Activated T-cell treated with anti-CD3 and anti-CD28 coated beads, Interleukin-2, amount 50 U/mL, for 24 hours (primary cell): ENCODE results near the gene PID1.

Source experiments
- DNase-seq: peaks from one replicate; pipeline ENCODE4 v3.0.0-alpha.2; 2020
- H3K27ac Mint-ChIP-seq: 2 replicates; pipeline ENCODE4 v1.8.0; 2020; ENCODE audit warnings: mild to moderate bottlenecking, mixed read lengths
- H3K27me3 Mint-ChIP-seq: 2 replicates; pipeline ENCODE4 v1.8.0; 2020; ENCODE audit warnings: mixed read lengths
- H3K36me3 Mint-ChIP-seq: 2 replicates; pipeline ENCODE4 v1.8.0; 2020; ENCODE audit warnings: low read depth, mixed read lengths
- H3K4me1 Mint-ChIP-seq: 2 replicates; pipeline ENCODE4 v1.8.0; 2020; ENCODE audit warnings: low read depth, mixed read lengths
- H3K4me3 Mint-ChIP-seq: 2 replicates; pipeline ENCODE4 v1.8.0; 2020; ENCODE audit warnings: mild to moderate bottlenecking, moderate library complexity, mixed read lengths
- H3K9me3 Mint-ChIP-seq: 2 replicates; pipeline ENCODE4 v1.8.0; 2020; ENCODE audit warnings: mixed read lengths

Gene PID1

DNA sequence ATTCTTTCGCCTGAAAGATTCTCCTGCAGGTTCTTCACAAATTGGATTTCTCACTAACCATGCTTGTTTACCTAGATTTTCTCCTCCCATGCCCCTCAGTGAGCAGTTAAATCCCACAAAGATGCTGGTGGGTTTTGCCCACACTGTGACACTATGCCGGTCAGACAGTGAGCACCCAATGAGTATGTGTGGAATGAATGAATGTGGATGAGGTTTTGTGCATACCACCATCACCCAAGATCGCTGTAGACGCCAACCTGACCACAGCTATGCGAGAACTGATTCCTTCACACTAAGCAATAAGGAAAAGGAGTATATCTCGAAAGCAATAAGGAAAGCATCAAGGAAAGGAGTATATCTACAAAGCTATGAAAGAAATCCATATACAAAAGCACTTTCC lies 116.7 kb downstream of the PID1 start:
- Mint-ChIP-seq H3K27ac (no peak overlapping the region), H3K4me1 (no peaks in the 10 kb centered on the region), H3K4me3 (no peak overlapping the region), H3K9me3 (peaks cover 2% of the 10 kb centered on the region), H3K36me3 (no peaks in the 10 kb centered on the region), H3K27me3 (no peaks in the 10 kb centered on the region)
- no peak for DNase-seq

DNA sequence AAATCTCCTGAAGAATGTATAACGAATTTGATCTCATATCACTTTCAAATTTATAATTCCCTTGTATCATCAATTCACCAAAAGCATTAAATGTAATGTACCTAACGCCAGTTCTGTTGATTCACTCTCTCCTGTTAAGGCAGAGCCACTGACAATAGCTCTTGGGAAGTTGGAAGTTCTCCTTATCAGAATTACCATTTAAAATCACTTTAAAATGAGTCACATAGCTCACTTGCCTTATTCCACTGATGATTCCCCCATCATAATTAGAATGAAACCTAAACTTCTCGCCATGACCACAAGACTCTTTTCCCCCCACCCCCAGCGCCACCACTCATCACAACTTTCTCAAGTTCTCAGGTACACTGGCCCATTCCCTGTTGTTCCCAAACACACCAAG lies 117.1 kb downstream of the PID1 start:
- Mint-ChIP-seq H3K4me1 (no peaks in the 10 kb centered on the region), H3K9me3 (peaks cover 2% of the 10 kb centered on the region), H3K27ac (no peak overlapping the region), H3K36me3 (no peaks in the 10 kb centered on the region), H3K4me3 (no peak overlapping the region), H3K27me3 (no peaks in the 10 kb centered on the region)
- no peak for DNase-seq

- DNase-seq: no peak
- Mint-ChIP-seq H3K27me3 (no peaks in the 10 kb centered on the region), H3K27ac (no peak overlapping the region), H3K9me3 (peaks cover 2% of the 10 kb centered on the region), H3K4me1 (no peaks in the 10 kb centered on the region), H3K36me3 (no peaks in the 10 kb centered on the region), H3K4me3 (no peak overlapping the region)
These were observed 117.8 kb downstream of the PID1 start for GRCh38 chr2:229153267-229153666.

GRCh38 chr2:229152674-229153073 lies 118.4 kb downstream of the PID1 start:
- H3K9me3 Mint-ChIP-seq: peaks cover 2% of the 10 kb centered on the region
- H3K27me3 Mint-ChIP-seq: no peaks in the 10 kb centered on the region
- no peaks in the 10 kb centered on the region for H3K4me1 Mint-ChIP-seq

GRCh38 chr2:229150317-229150716 lies 120.8 kb downstream of the PID1 start:
- H3K36me3 Mint-ChIP-seq: no peaks in the 10 kb centered on the region
- DNase-seq: no peak

More at GRCh38 chr2:229152674-229153073, 118.4 kb downstream of the PID1 start:
- no peak overlapping the region for H3K27ac Mint-ChIP-seq
- DNase-seq: no peak
- no peaks in the 10 kb centered on the region for H3K36me3 Mint-ChIP-seq
- no peak overlapping the region for H3K4me3 Mint-ChIP-seq

GRCh38 chr2:229141424-229142025 lies 129.6 kb downstream of the PID1 start:
- Mint-ChIP-seq H3K4me3 (no peak overlapping the region), H3K36me3 (no peaks in the 10 kb centered on the region), H3K9me3 (no peaks in the 10 kb centered on the region), H3K27me3 (no peaks in the 10 kb centered on the region), H3K27ac (no peak overlapping the region), H3K4me1 (no peaks in the 10 kb centered on the region)
- DNase-seq: no peak

More at GRCh38 chr2:229150317-229150716, 120.8 kb downstream of the PID1 start:
- Mint-ChIP-seq H3K4me1 (no peaks in the 10 kb centered on the region), H3K9me3 (peaks cover 5% of the 10 kb centered on the region), H3K4me3 (no peak overlapping the region), H3K27me3 (no peaks in the 10 kb centered on the region), H3K27ac (no peak overlapping the region)

DNA sequence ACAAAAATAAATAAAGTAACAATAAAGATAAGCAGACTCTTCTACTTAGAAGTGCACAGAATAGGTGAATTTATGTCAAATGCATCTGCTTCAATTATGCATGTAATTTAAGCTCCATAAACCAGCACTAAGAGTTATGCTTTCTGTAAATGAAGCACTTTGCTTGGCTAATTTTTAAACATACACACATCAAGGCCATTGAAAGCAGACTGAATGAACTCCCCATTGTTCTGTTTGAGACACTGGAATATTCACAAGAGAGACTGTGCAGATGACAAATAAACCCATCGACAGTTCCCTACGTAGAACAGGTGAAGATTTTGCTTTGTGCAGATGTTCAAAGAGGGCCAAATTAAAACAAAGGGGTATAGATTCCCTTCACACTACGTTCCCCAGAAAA lies 133.4 kb downstream of the PID1 start:
- Mint-ChIP-seq H3K27me3 (no peaks in the 10 kb centered on the region), H3K9me3 (peaks cover 6% of the 10 kb centered on the region), H3K36me3 (no peaks in the 10 kb centered on the region), H3K4me3 (no peak overlapping the region), H3K27ac (no peak overlapping the region), H3K4me1 (no peaks in the 10 kb centered on the region)
- DNase-seq: no peak

GRCh38 chr2:229137066-229137465 lies 134.0 kb downstream of the PID1 start:
- H3K9me3 Mint-ChIP-seq: peaks cover 7% of the 10 kb centered on the region
- no peak overlapping the region for H3K4me3 Mint-ChIP-seq
- H3K27ac Mint-ChIP-seq: no peak overlapping the region
- no peak for DNase-seq
- no peaks in the 10 kb centered on the region for H3K4me1 Mint-ChIP-seq
- H3K36me3 Mint-ChIP-seq: no peaks in the 10 kb centered on the region
- H3K27me3 Mint-ChIP-seq: no peaks in the 10 kb centered on the region

DNA sequence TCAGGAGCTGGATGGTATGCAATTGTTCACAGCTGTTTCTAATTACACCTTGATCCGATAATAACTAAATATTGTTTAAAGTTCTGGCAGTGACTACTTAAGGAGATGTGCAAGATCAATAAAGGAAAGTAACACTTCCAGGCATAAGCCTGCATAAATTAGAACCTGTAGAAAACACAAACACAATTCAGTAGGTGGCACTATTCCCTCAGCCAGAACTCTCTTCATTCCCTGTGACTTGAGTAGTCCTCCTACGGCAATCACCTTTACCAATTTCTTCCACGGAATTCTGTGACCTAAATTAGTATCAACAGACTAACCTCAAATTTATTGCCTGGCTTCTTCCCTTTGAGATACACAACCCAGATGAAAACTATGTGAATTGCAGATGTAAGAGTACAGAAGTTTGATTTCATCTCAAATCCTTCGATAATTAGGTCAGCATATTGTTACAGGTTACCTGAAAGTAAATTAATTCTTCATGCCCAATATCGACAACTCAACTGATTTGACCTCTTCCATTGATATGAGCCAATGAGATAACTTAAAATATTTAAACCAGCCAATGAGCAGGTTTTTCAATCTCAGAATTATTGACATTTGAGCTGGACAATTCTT lies 137.8 kb downstream of the PID1 start:
- Mint-ChIP-seq H3K4me3 (no peak overlapping the region), H3K27me3 (no peaks in the 10 kb centered on the region), H3K36me3 (no peaks in the 10 kb centered on the region), H3K27ac (no peak overlapping the region), H3K9me3 (peaks cover 7% of the 10 kb centered on the region), H3K4me1 (no peaks in the 10 kb centered on the region)
- DNase-seq: no peak

DNA sequence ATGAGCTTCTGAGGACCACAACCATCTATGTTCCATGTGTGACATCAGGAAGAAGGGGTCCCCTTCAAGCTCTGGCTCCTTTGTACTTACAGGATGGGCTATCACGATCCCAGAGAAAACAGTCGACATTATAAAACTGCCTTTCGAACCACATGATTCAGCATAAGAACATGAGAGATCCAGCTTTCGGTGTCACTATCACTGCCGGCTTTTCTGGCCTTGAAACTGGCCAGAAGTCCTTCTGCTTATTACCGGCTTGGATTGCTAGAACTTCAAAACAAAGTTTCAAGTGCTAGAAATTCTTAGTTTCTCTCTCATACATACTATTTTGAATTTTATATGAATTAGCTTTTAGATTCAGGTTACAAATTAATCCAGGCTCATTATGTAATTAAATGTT lies 138.9 kb downstream of the PID1 start:
- Mint-ChIP-seq H3K4me1 (no peaks in the 10 kb centered on the region), H3K4me3 (no peak overlapping the region), H3K27ac (no peak overlapping the region), H3K27me3 (no peaks in the 10 kb centered on the region), H3K36me3 (no peaks in the 10 kb centered on the region), H3K9me3 (peaks cover 7% of the 10 kb centered on the region)
- DNase-seq: no peak

- Mint-ChIP-seq H3K27me3 (no peaks in the 10 kb centered on the region), H3K4me1 (no peaks in the 10 kb centered on the region), H3K4me3 (no peak overlapping the region), H3K36me3 (no peaks in the 10 kb centered on the region), H3K9me3 (peaks cover 8% of the 10 kb centered on the region), H3K27ac (no peak overlapping the region)
- no peak for DNase-seq
These were observed 140.6 kb downstream of the PID1 start for GRCh38 chr2:229130522-229130921.

- DNase-seq: no peak
- H3K36me3 Mint-ChIP-seq: no peaks in the 10 kb centered on the region
- H3K4me3 Mint-ChIP-seq: no peak overlapping the region
- H3K27me3 Mint-ChIP-seq: no peaks in the 10 kb centered on the region
- peaks cover 9% of the 10 kb centered on the region for H3K9me3 Mint-ChIP-seq
- H3K27ac Mint-ChIP-seq: no peak overlapping the region
- H3K4me1 Mint-ChIP-seq: no peaks in the 10 kb centered on the region
These were observed 141.2 kb downstream of the PID1 start for GRCh38 chr2:229129738-229130371.

DNA sequence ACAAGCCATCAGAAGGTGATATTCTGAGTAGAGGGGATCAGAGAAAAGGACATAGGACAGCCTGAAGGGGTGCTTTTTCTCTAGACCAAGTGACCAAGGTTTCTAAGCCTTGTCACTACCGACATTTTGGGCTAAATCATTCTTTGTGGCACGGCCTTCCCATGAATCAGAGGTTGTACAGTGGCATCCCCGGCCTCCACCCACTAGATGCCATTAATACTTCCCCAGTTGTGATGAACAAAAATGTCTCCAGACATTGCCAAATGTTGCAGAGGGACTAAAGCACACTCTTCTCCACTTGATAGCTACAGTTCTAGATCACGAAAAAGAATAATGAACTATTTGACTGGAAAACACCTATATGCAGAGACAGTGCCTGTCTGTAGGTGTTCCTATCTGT lies 143.6 kb downstream of the PID1 start:
- Mint-ChIP-seq H3K9me3 (peaks cover 6% of the 10 kb centered on the region), H3K4me3 (no peak overlapping the region), H3K27ac (no peak overlapping the region), H3K4me1 (no peaks in the 10 kb centered on the region), H3K36me3 (no peaks in the 10 kb centered on the region), H3K27me3 (no peaks in the 10 kb centered on the region)
- DNase-seq: no peak

DNA sequence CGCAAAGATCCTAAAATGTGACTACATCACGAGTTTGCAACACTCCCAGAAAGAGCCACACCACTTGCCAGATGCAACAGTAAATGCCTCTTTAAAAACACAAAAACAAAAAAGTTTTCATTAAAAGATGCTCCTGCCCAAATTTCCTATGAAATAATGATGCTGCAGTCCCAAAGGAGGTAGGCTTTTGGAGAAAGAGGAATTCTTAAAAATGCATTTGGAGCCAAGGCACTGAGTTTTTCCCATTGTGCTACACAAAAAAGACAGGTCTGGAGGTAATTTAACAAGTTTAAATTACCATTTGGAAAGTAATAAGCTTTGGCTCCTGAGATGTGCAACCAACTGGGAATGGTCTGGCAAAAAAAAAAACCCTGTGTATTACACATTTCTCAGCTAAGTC lies 145.0 kb downstream of the PID1 start:
- no peak for DNase-seq
- Mint-ChIP-seq H3K36me3 (no peaks in the 10 kb centered on the region), H3K4me1 (no peaks in the 10 kb centered on the region), H3K9me3 (peaks cover 6% of the 10 kb centered on the region), H3K27me3 (no peaks in the 10 kb centered on the region), H3K27ac (no peak overlapping the region), H3K4me3 (no peak overlapping the region)

DNA sequence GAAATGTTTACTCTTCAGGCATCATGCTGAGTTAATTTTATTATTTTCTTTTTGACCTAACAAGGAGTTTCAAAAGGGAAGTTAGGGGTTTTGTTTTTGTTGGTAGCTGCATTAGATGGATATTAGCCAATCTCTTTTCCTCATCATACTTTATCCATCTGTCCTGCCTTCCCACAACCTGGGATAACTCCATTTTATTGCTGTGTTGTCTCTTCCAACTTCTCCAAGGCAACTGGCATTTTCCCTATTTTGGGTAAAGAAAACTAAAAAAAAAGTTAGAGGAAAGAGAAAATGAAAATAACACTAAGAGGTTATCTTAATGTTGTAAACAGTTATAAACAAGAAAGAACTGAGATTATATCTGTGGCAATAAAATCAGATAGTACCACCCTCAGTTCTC lies 147.0 kb downstream of the PID1 start:
- H3K9me3 Mint-ChIP-seq: peaks cover 6% of the 10 kb centered on the region
- H3K27me3 Mint-ChIP-seq: no peaks in the 10 kb centered on the region
- H3K27ac Mint-ChIP-seq: no peak overlapping the region
- H3K4me1 Mint-ChIP-seq: no peaks in the 10 kb centered on the region
- no peaks in the 10 kb centered on the region for H3K36me3 Mint-ChIP-seq
- no peak for DNase-seq
- no peak overlapping the region for H3K4me3 Mint-ChIP-seq
